BLaER1 treated with 17β-estradiol and CSF1 and Interleukin-3, amounts not matched to agents 10 nM and 100 nM (cell line): ENCODE results near the gene ERG.

Source experiments
- H3K27ac ChIP-seq, 11 experiments: shearing (Covaris generic); formaldehyde crosslinking; 2 replicates each; pipeline ENCODE4 v1.8.1; 2022
- H3K27me3 ChIP-seq, 11 experiments: shearing (Covaris generic); formaldehyde crosslinking; 2 replicates each; pipeline ENCODE4 v1.8.1; 2022
- H3K36me3 ChIP-seq, 11 experiments: shearing (Covaris generic); formaldehyde crosslinking; 2 replicates each; pipeline ENCODE4 v1.8.1; 2022
- H3K4me1 ChIP-seq, 10 experiments: shearing (Covaris generic); formaldehyde crosslinking; 2 replicates each; pipeline ENCODE4 v1.8.1; 2022
- H3K4me2 ChIP-seq, 11 experiments: shearing (Covaris generic); formaldehyde crosslinking; 2 replicates each; pipeline ENCODE4 v1.8.1; 2022
- H3K4me3 ChIP-seq, 10 experiments: shearing (Covaris generic); formaldehyde crosslinking; 2 replicates each; pipeline ENCODE4 v1.8.1; 2022
- H3K9ac ChIP-seq, 11 experiments: shearing (Covaris generic); formaldehyde crosslinking; 2 replicates each; pipeline ENCODE4 v1.8.1; 2022
- H3K9me3 ChIP-seq, 11 experiments: shearing (Covaris generic); formaldehyde crosslinking; replicated peaks in 1 of 11; 2 replicates each; pipeline ENCODE4 v1.8.1; 2022
- H4K20me1 ChIP-seq, 11 experiments: shearing (Covaris generic); formaldehyde crosslinking; 2 replicates each; pipeline ENCODE4 v1.8.1; 2022
- Cebpa-rat ChIP-seq, 11 experiments: shearing (Covaris generic); IDR thresholded peaks; 2 replicates each; pipeline ENCODE4 v1.8.1; 2022

ERG gene

DNA sequence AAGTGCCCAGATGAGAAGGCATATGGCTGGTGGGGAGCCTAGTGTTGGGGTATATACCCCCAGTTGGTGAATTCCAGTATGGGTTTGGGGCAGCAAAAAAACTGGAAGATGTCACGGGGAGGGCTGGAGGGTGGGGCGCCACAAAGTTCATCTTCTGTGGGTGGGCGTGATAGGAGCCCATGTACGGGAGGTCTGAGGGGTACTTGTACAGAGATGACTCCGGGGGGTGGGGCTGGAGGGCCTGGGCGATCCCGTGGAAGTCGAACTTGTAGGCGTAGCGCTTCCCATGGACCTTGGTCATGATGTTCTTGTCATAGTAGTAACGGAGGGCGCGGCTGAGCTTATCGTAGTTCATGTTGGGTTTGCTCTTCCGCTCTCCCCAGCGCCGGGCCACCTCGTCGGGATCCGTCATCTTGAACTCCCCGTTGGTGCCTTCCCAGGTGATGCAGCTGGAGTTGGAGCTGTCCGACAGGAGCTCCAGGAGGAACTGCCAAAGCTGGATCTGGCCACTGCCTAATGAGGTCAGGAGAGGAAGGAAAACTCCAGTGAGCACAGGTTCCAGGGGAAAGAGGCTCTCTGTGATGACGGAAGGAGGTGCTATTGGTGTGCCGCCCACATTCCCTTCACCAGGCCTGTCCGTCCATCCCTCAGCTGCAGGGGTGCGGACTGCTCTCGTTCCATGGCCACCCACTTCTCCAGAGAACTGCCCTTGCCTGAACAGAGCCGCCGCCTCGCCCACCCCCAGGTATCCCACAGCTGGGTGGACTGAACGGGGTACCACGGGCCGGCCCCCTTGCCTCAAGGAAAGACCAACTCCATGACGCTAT lies 114.7 kb downstream of the ERG start:
- TF ChIP-seq Cebpa-rat (IDR thresholded peaks at IDR 0.05), result no peak

DNA sequence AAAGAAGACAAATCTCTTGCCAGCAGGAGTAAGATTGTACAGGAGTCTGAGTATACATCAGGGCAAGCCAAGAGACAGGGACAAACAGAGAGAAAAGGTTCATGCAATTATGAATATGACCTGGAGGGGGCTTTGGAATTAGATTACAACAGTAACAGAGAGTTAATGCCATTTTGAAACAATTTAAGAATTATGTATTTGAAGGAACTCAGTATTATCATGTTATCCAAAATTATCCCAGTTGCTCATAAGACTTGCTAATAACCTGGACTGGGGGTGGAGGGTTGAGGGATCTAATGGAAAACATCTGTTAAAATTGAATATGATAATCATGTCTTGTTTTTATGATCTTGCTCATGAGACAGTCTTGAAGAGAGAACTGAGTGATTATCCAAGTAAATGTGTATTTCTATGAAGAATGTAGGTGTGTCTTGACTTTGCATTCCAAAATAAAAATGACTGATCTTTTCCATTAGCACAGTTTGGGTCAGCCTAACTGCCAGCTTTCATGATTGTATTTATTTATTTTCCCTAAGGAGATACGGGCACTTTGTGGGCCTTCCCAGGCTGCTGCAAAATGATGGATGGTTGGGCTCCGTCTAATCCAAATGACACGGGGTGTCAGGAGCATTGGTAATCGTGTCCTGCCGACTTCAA lies 117.7 kb downstream of the ERG start:
- H3K27me3 ChIP-seq, result no peaks in the 10 kb centered on the region
- H3K4me1 ChIP-seq, result peaks cover 37 to 100% (median 94%) of the 10 kb centered on the region in 10 experiments
- peak overlapping the region in 9 of 11 experiments; percentile 13 to 95 (median 21); a peak in 12 of 22 replicates for H3K4me2 ChIP-seq
- no peak overlapping the region for H3K4me3 ChIP-seq
- H3K9me3 ChIP-seq, result peaks cover 0 to 9% (median 6%) of the 10 kb centered on the region in 11 experiments; a peak in 15 of 22 replicates
- H3K9ac ChIP-seq, result 0 out of 22 replicates have a peak overlapping the region, but pooled peaks of 1 of the 11 experiments have one; percentile 11
- peaks cover 0 to 38% (median 27%) of the 10 kb centered on the region in 11 experiments; a peak in 14 of 22 replicates for H3K36me3 ChIP-seq
- H4K20me1 ChIP-seq, result no peaks in the 10 kb centered on the region
- TF ChIP-seq Cebpa-rat (IDR thresholded peaks at IDR 0.05), result no peak
- H3K27ac ChIP-seq, result peak overlapping the region in 5 of 11 experiments; percentile 2 to 90 (median 45); a peak in 8 of 22 replicates

More for the DNA sequence above, 114.7 kb downstream of the ERG start:
- H4K20me1 ChIP-seq, result no peaks in the 10 kb centered on the region
- peaks cover 51 to 100% (median 94%) of the 10 kb centered on the region in 10 experiments for H3K4me1 ChIP-seq
- H3K9me3 ChIP-seq, result no peaks in the 10 kb centered on the region
- H3K27me3 ChIP-seq, result no peaks in the 10 kb centered on the region
- peak overlapping the region in 9 of 11 experiments; percentile 20 to 77 (median 66); a peak in 16 of 22 replicates for H3K9ac ChIP-seq
- H3K36me3 ChIP-seq, result peaks cover 0 to 51% (median 27%) of the 10 kb centered on the region in 11 experiments; a peak in 14 of 22 replicates
- H3K4me2 ChIP-seq, result peak overlapping the region; percentile 73 to 95 (median 86)
- H3K27ac ChIP-seq, result peak overlapping the region in 10 of 11 experiments; percentile 39 to 90 (median 84); a peak in 19 of 22 replicates
- peak overlapping the region in 7 of 10 experiments; percentile 24 to 39 (median 30); a peak in 7 of 20 replicates for H3K4me3 ChIP-seq

DNA sequence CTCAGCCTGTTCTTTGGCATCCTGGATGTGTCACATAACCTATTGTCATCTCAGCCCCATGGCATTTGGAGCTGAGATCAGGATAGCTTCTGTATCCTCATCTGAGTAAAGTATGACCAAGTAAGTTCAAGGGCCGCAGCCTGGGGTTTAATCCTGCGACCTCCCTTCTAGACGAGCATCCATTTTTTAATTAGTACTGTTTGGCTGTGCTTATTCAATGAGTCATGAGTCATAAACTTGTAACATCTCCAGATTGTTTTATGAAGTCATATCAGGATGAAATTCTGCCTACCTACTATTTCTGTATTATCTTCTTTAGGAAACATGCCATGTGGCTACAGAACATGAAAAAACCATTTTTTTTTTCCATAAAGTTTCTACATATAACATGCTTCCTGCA lies 119.1 kb downstream of the ERG start:
- peaks cover 0 to 36% (median 27%) of the 10 kb centered on the region in 11 experiments; a peak in 15 of 22 replicates for H3K36me3 ChIP-seq
- peaks cover 12 to 23% (median 20%) of the 10 kb centered on the region in 11 experiments for H3K9me3 ChIP-seq
- H3K4me3 ChIP-seq, result no peak overlapping the region
- peak overlapping the region in 3 of 11 experiments; percentile 4 to 86 (median 82); a peak in 3 of 22 replicates for H3K4me2 ChIP-seq
- TF ChIP-seq Cebpa-rat (IDR thresholded peaks at IDR 0.05), result no peak
- no peaks in the 10 kb centered on the region for H4K20me1 ChIP-seq
- no peaks in the 10 kb centered on the region for H3K27me3 ChIP-seq
- H3K27ac ChIP-seq, result no peak overlapping the region
- H3K4me1 ChIP-seq, result peaks cover 24 to 87% (median 81%) of the 10 kb centered on the region in 10 experiments
- H3K9ac ChIP-seq, result no peak overlapping the region

DNA sequence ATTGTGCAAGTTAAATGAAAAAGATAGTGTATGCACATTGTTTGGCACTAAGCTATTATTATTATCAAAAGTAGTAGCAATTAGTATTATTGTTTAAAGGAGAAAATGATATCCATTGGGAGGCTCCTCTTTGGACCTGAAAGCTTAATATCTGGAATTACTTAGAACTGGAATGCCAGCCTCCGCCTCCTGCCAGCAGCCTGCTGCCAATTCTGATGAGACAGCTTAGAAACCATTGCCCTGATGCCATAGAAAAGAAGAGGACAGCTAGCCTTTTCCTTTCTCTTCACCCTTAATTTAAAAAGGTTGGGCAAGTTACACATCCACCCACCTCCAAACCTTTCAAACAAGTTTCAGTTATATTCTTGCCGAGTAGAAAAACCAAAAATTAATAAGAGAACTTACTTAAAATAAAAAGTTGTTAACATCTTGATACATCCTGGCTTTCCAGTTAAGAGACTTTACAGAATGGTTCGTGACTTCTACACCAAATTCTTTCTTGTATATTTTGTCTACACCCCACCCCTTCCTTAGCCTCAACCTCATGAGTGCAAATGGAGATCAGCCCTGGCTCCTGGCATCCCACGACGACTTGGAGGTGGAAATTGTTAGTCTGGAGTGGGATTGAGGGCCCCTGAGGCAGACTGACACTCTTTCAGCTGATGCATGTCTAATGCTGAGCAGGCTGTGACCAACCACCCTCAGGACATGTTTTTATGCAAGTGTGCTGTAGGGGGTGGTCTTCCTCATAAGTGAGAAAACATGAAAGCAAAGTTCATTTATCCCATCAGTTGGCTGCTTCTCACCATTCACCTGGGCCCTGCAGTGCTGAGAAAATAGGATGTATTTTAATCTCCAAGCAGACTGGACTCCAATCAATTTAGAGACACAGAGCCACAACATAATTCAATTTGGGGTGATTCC lies 120.8 kb downstream of the ERG start:
- no peak overlapping the region for H3K4me3 ChIP-seq
- peak overlapping the region in 4 of 11 experiments; percentile 31 to 46 (median 38); a peak in 2 of 22 replicates for H3K27ac ChIP-seq
- H3K9ac ChIP-seq, result no peak overlapping the region; a peak in 1 of 22 replicates
- H3K4me2 ChIP-seq, result peak overlapping the region; percentile 56 to 87 (median 83); a peak in 21 of 22 replicates
- H3K9me3 ChIP-seq, result peaks cover 28 to 40% (median 35%) of the 10 kb centered on the region in 11 experiments
- H3K4me1 ChIP-seq, result peaks cover 13 to 70% (median 64%) of the 10 kb centered on the region in 10 experiments
- H3K36me3 ChIP-seq, result peaks cover 0 to 21% (median 13%) of the 10 kb centered on the region in 11 experiments; a peak in 13 of 22 replicates
- H3K27me3 ChIP-seq, result no peaks in the 10 kb centered on the region
- H4K20me1 ChIP-seq, result no peaks in the 10 kb centered on the region
- TF ChIP-seq Cebpa-rat (IDR thresholded peaks at IDR 0.05), result no peak

DNA sequence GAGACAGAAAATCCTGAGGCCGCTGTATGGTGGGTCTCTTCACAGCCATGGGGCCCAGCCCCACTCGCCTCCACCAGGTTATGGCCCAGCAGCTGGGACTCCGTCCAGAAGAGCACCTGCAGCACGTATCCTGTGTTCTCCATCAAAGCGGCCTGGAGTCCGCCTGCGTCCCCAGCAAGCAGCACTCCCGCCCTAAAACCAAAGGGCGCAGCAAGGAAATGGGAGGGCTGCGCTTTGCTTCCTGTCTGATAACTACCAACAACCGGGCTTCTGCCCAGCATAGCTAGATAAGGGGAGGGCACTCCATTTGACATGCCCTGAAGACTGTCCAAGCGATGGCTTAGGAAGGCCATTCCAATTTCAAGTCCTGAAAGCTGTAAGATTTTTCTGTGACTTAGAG lies 121.6 kb downstream of the ERG start:
- Histone ChIP-seq H3K27ac (peak overlapping the region in 8 of 11 experiments; percentile 28 to 48 (median 40); a peak in 13 of 22 replicates), H3K9ac (peak overlapping the region in 5 of 11 experiments; percentile 4 to 29 (median 20); a peak in 7 of 22 replicates), H3K36me3 (peaks cover 0 to 13% (median 9%) of the 10 kb centered on the region in 11 experiments; a peak in 12 of 22 replicates), H3K4me2 (peak overlapping the region; percentile 56 to 87 (median 83)), H3K4me1 (peaks cover 13 to 64% (median 57%) of the 10 kb centered on the region in 10 experiments), H3K27me3 (no peaks in the 10 kb centered on the region), H4K20me1 (no peaks in the 10 kb centered on the region), H3K9me3 (peaks cover 34 to 44% (median 38%) of the 10 kb centered on the region in 11 experiments), H3K4me3 (peak overlapping the region in 7 of 10 experiments; percentile 3 to 56 (median 30); a peak in 10 of 20 replicates)
- no peak for TF ChIP-seq Cebpa-rat (IDR thresholded peaks at IDR 0.05)

DNA sequence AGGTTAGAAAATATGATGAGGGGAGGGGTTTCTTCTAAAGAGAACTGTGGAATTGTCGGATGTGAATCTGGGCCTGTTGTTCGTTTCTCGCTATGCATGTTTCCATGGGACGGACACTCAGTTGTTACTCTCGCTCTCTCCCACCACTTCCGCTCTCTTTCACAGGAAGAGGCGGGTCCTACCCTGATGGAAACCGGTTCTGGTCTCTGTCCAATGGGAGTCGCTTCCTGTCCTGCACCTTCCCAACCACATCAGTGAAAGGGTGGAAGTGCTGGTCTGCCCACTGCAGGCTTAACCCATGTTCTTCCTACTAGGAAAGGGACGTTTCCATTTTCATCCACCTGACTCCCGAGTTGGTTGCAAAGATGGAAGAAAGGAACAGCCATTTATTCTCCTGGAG lies 122.0 kb downstream of the ERG start:
- peaks cover 36 to 46% (median 39%) of the 10 kb centered on the region in 11 experiments for H3K9me3 ChIP-seq
- no peak for TF ChIP-seq Cebpa-rat (IDR thresholded peaks at IDR 0.05)
- H3K36me3 ChIP-seq, result peaks cover 0 to 9% (median 5%) of the 10 kb centered on the region in 11 experiments; a peak in 11 of 22 replicates
- no peaks in the 10 kb centered on the region for H4K20me1 ChIP-seq
- H3K27ac ChIP-seq, result peak overlapping the region in 8 of 11 experiments; percentile 28 to 48 (median 40); a peak in 13 of 22 replicates
- H3K4me3 ChIP-seq, result peak overlapping the region in 7 of 10 experiments; percentile 3 to 56 (median 30); a peak in 10 of 20 replicates
- no peaks in the 10 kb centered on the region for H3K27me3 ChIP-seq
- peaks cover 13 to 59% (median 52%) of the 10 kb centered on the region in 10 experiments for H3K4me1 ChIP-seq
- peak overlapping the region in 4 of 11 experiments; percentile 19 to 29 (median 22); a peak in 5 of 22 replicates for H3K9ac ChIP-seq
- H3K4me2 ChIP-seq, result peak overlapping the region; percentile 56 to 87 (median 83)

DNA sequence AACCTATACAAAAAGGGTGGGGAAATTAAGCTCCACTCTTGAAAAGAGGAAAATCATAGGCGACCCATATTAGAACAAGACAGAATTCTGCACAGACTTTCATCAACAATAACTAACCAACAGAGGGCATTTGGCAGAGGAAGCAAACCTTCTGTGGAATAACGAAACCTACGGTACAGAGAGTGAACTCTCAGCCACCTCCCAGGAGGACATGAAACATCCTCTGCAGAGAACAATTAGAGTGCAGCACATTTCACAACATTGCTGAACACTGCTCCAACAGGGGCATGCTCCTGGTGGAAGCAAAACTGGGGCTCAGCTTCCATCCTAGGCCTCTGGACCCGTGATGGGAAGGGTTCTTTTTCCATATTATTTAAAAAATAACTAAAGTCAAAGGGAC lies 130.6 kb downstream of the ERG start:
- Histone ChIP-seq H3K4me3 (no peak overlapping the region), H3K27ac (no peak overlapping the region), H3K27me3 (no peaks in the 10 kb centered on the region), H3K9me3 (peaks cover 20 to 39% (median 27%) of the 10 kb centered on the region in 11 experiments), H3K4me1 (peaks cover 0 to 4% (median 0%) of the 10 kb centered on the region in 10 experiments; a peak in 2 of 20 replicates), H4K20me1 (no peaks in the 10 kb centered on the region), H3K36me3 (no peaks in the 10 kb centered on the region), H3K9ac (no peak overlapping the region), H3K4me2 (no peak overlapping the region)
- no peak for TF ChIP-seq Cebpa-rat (IDR thresholded peaks at IDR 0.05)
